ENCODE data around the gene IL34. TPM values are rescaled to one million over a fixed set of nuclear protein-coding genes. Genes with fewer than 3 reads are reported as not detected.

The IL34 gene
- total RNA-seq, 1 experiment from 2014 or later, result 4.4 TPM

GRCh38 chr16:70630960-70631745, 15.2 kb upstream of the IL34 start:
- Histone ChIP-seq H3T11ph (ENCODE audit: low read length) (no peak overlapping the region), H4K8ac (replicated peaks; ENCODE audit: insufficient read length, low read depth, low read length) (no peak overlapping the region), H3K27me3 (ENCODE audit: insufficient read depth, low read length) (no peaks in the 10 kb centered on the region), H3K23me2 (ENCODE audit: insufficient read length, low read depth, low read length, poor library complexity, severe bottlenecking) (no peaks in the 10 kb centered on the region), H4K20me1 (ENCODE audit: control insufficient read depth, insufficient read depth, insufficient read length) (no peaks in the 10 kb centered on the region), H2AFZ (ENCODE audit: low read length) (no peak overlapping the region), H3K4me1 (ENCODE audit: insufficient read depth, low read length) (peaks cover 2% of the 10 kb centered on the region; the same call in 1 of the 2 replicates), H2BK120ac (ENCODE audit: low read depth, low read length, poor library complexity, severe bottlenecking) (no peak overlapping the region), H3K56ac (ENCODE audit: insufficient read length, low read depth, low read length) (no peak overlapping the region), H3K9ac (ENCODE audit: extremely low read depth, insufficient read length, low read length) (no peak overlapping the region), H2BK5ac (ENCODE audit: insufficient read length, low read length) (no peak overlapping the region), H3K27ac (ENCODE audit: insufficient read length, low read depth, low read length) (no peak overlapping the region), H3K79me2 (ENCODE audit: insufficient read depth, low read length) (no peaks in the 10 kb centered on the region), H4K5ac (ENCODE audit: insufficient read length, low read depth, low read length) (no peak overlapping the region), H2BK15ac (ENCODE audit: low read depth, low read length) (no peak overlapping the region), H3K4me2 (ENCODE audit: insufficient read depth, insufficient read length, low read length) (no peak overlapping the region), H3K9me3 (ENCODE audit: control insufficient read depth, low read depth, low read length) (peaks cover 4% of the 10 kb centered on the region), H3K14ac (ENCODE audit: insufficient read depth, low read length) (no peak overlapping the region), H4K91ac (ENCODE audit: insufficient read length, low read depth, low read length) (no peak overlapping the region), H2AK5ac (ENCODE audit: insufficient read length, low read length) (no peak overlapping the region), H2BK20ac (ENCODE audit: low read depth, low read length, poor library complexity, severe bottlenecking) (no peak overlapping the region), H3K18ac (ENCODE audit: insufficient read length, low read depth, low read length) (no peak overlapping the region), H3K23ac (ENCODE audit: insufficient read length, low read depth, low read length) (no peak overlapping the region), H3K4ac (ENCODE audit: low read depth, low read length) (no peak overlapping the region), H3K79me1 (ENCODE audit: insufficient read depth, low read depth, low read length, poor library complexity, severe bottlenecking) (no peaks in the 10 kb centered on the region), H2BK12ac (ENCODE audit: insufficient read length, low read depth, low read length) (no peak overlapping the region)
- H3K9me3 Mint-ChIP-seq, result peaks cover 11 to 13% of the 10 kb centered on the region in 2 experiments; a peak in 4 of 5 replicates
- DNase-seq, result no peak
- peaks cover 0 to 13% (median 10%) of the 10 kb centered on the region in 3 experiments; a peak in 3 of 7 replicates for H3K36me3 Mint-ChIP-seq (ENCODE audit: insufficient read depth in 1 of 3, low read depth in 3 of 3)
- no peak overlapping the region for H3K4me3 Mint-ChIP-seq
- H3K27ac Mint-ChIP-seq, result no peak overlapping the region
- H3K27me3 Mint-ChIP-seq (ENCODE audit: low read depth), result no peaks in the 10 kb centered on the region; the same call in 1 of the 2 replicates
- TF ChIP-seq CTCF (conservative IDR thresholded peaks at IDR 0.05), result no peak
- H3K4me1 Mint-ChIP-seq, result peaks cover 23 to 26% of the 10 kb centered on the region in 2 experiments
- no CpG with 5 or more reads among the region's 3 CpGs for WGBS (ENCODE audit: extremely low coverage, insufficient read length, low lambda C conversion rate)

Data from H9 (cell line).